HepG2 (cell line): ENCODE data around the gene CYTH1. TPM values are rescaled to one million over a fixed set of nuclear protein-coding genes. Genes with fewer than 3 reads are reported as not detected.

Source experiments
- ATAC-seq: fragments of 200-7000 bp; cut with Tn5 transposase; 3 replicates; pipeline ENCODE4 v1.9.1; 2020; ENCODE audit warnings: mild to moderate bottlenecking, moderate library complexity
- BruUV-seq: library from RNA; stranded (reverse); fragments of 400-500 nt; replicated peaks from 2 replicates; lab custom pipeline; 2021; lab: Mats Ljungman, UMichigan
- CTCF ChIA-PET: fragments of 300-600 bp; formaldehyde crosslinking; extraction: SDS; loops from one replicate; lab custom pipeline; 2021; ENCODE audit warnings: low total read pairs, inconsistent platforms, low intra/inter-chr PET ratio; lab: Yijun Ruan, JAX
- POLR2A ChIA-PET: fragments of 350-600 bp; sonication (Branson Sonifier 250); formaldehyde crosslinking; loops from one replicate; lab custom pipeline; 2020; ENCODE audit warnings: antibody characterized with exemption, inconsistent platforms; lab: Yijun Ruan, JAX
- DNase-seq: peaks from one replicate; pipeline ENCODE4 v3.0.0-alpha.2; 2015; ENCODE audit warnings: low spot score
- FAIRE-seq: peaks from 3 replicates; lab custom pipeline; 2011; peaks lifted over from hg19 to GRCh38; lab: Jason Lieb, UNC
- H2AFZ ChIP-seq: one replicate; pipeline ENCODE4 v1.6.1; 2011; ENCODE audit warnings: low read length, inconsistent platforms
- H3K27ac ChIP-seq: fragments of 300-600 bp; 3 replicates; pipeline ENCODE4 v1.8.0; 2011; ENCODE audit warnings: mixed run types, mild to moderate bottlenecking, mixed read lengths, low read length, inconsistent platforms; ENCODE audit not compliant: insufficient read depth; ENCODE audit errors: extremely low read length
- H3K27me3 ChIP-seq, 2 experiments: fragments of 200-600 bp in 1 of 2; 2 replicates in 1 of 2; 3 replicates in 1 of 2; pipeline versions ENCODE4 v1.6.0 to v1.8.0; 2011; ENCODE audit warnings: low read length in 2 of 2, mild to moderate bottlenecking in 2 of 2, moderate library complexity in 2 of 2, inconsistent platforms in 1 of 2; ENCODE audit not compliant: insufficient read depth in 2 of 2, control insufficient read depth in 1 of 2
- H3K36me3 ChIP-seq, 2 experiments: fragments of 200-600 bp in 1 of 2; replicated peaks in 1 of 2; 2 replicates in 1 of 2; 3 replicates in 1 of 2; pipeline versions ENCODE4 v1.5.1 to v1.8.0; 2011; ENCODE audit warnings: low read length in 2 of 2, inconsistent platforms in 1 of 2; ENCODE audit not compliant: insufficient read depth in 2 of 2, control insufficient read depth in 1 of 2
- H3K4me1 ChIP-seq: 2 replicates; pipeline ENCODE4 v1.5.1; 2012; ENCODE audit warnings: low read length, inconsistent platforms; ENCODE audit not compliant: insufficient read depth
- H3K4me2 ChIP-seq: 2 replicates; pipeline ENCODE4 v1.6.0; 2011; ENCODE audit warnings: low read depth, low read length, inconsistent platforms
- H3K4me3 ChIP-seq, 3 experiments: fragments of 200-600 bp in 1 of 3; sonication (generic), shearing (Covaris generic) in 1 of 3; replicated peaks in 1 of 3; 2 replicates each; pipeline ENCODE4 v1.5.1; 2011 to 2016; ENCODE audit warnings: low read length in 3 of 3, inconsistent platforms in 2 of 3, low read depth in 2 of 3, mild to moderate bottlenecking in 2 of 3, control low read depth in 1 of 3, mixed read lengths in 1 of 3; ENCODE audit not compliant: insufficient read depth in 1 of 3
- H3K79me2 ChIP-seq: one replicate; pipeline ENCODE4 v1.6.1; 2011; ENCODE audit warnings: low read length, inconsistent platforms; ENCODE audit not compliant: insufficient read depth
- H3K9ac ChIP-seq: 2 replicates; pipeline ENCODE4 v1.6.0; 2011; ENCODE audit warnings: mild to moderate bottlenecking, low read depth, low read length, inconsistent platforms; ENCODE audit not compliant: insufficient read depth
- H3K9me3 ChIP-seq: 2 replicates; pipeline ENCODE4 v1.5.1; 2012; ENCODE audit warnings: mild to moderate bottlenecking, low read length
- H4K20me1 ChIP-seq: 2 replicates; pipeline ENCODE4 v1.6.0; 2011; ENCODE audit warnings: inconsistent platforms, mild to moderate bottlenecking, low read length, moderate library complexity; ENCODE audit not compliant: insufficient read depth
- CBX1 ChIP-seq: IDR thresholded peaks from one replicate; pipeline ENCODE4 v1.6.1; 2016; ENCODE audit warnings: antibody characterized with exemption, low read depth
- EEA1 ChIP-seq: sonication (generic); formaldehyde crosslinking; IDR thresholded peaks from 2 replicates; pipeline ENCODE4 v1.5.1; 2020; ENCODE audit warnings: mild to moderate bottlenecking, missing genetic modification reagents, borderline replicate concordance
- ERF ChIP-seq: IDR thresholded peaks from 2 replicates; pipeline ENCODE4 v1.6.1; 2018; ENCODE audit warnings: missing biosample characterization, missing genetic modification reagents
- FOXJ3 ChIP-seq: sonication (generic); formaldehyde crosslinking; IDR thresholded peaks from 2 replicates; pipeline ENCODE4 v1.4.0; 2020; ENCODE audit warnings: missing genetic modification reagents, mild to moderate bottlenecking, borderline replicate concordance
- HNF1B ChIP-seq: sonication (generic); formaldehyde crosslinking; IDR thresholded peaks from 2 replicates; pipeline ENCODE4 v1.5.1; 2020; ENCODE audit warnings: mild to moderate bottlenecking, moderate library complexity, missing genetic modification reagents
- HNRNPUL1 ChIP-seq: fragments of 200-400 bp; formaldehyde crosslinking; IDR thresholded peaks from 2 replicates; pipeline ENCODE4 v1.6.1; 2017; ENCODE audit warnings: low read depth, mild to moderate bottlenecking, low read length, moderate library complexity
- NKX3-1 ChIP-seq: sonication (generic); formaldehyde crosslinking; IDR thresholded peaks from 2 replicates; pipeline ENCODE4 v1.5.0; 2020; ENCODE audit warnings: missing genetic modification reagents
- PHF5A ChIP-seq: IDR thresholded peaks from one replicate; pipeline ENCODE4 v1.6.1; 2018; ENCODE audit warnings: low read depth, missing genetic modification reagents; ENCODE audit not compliant: unreplicated experiment
- SIX4 ChIP-seq: sonication (generic); formaldehyde crosslinking; IDR thresholded peaks from 2 replicates; pipeline ENCODE4 v1.4.0; 2020; ENCODE audit warnings: missing genetic modification reagents
- TBL1XR1 ChIP-seq: fragments of 150-350 bp; IDR thresholded peaks from 2 replicates; pipeline ENCODE4 v1.6.1; 2014; ENCODE audit warnings: borderline replicate concordance, low read length; ENCODE audit not compliant: partially characterized antibody
- ZBTB10 ChIP-seq: sonication (generic); formaldehyde crosslinking; IDR thresholded peaks from 2 replicates; pipeline ENCODE4 v1.4.0; 2020; ENCODE audit warnings: missing genetic modification reagents, borderline replicate concordance
- ZNF205 ChIP-seq: IDR thresholded peaks from 2 replicates; pipeline ENCODE4 v1.6.1; 2018; ENCODE audit warnings: missing biosample characterization, missing genetic modification reagents
- ZNF510 ChIP-seq: sonication (generic); formaldehyde crosslinking; IDR thresholded peaks from 2 replicates; pipeline ENCODE4 v1.4.0; 2020; ENCODE audit warnings: low read depth, mild to moderate bottlenecking, missing genetic modification reagents
- ZNF543 ChIP-seq: sonication (generic); formaldehyde crosslinking; IDR thresholded peaks from 2 replicates; pipeline ENCODE4 v1.4.0; 2020; ENCODE audit warnings: mild to moderate bottlenecking, missing genetic modification reagents
- ZNF569 ChIP-seq: sonication (generic); formaldehyde crosslinking; IDR thresholded peaks from 2 replicates; pipeline ENCODE4 v1.5.0; 2020; ENCODE audit warnings: mild to moderate bottlenecking, missing genetic modification reagents, moderate library complexity, borderline replicate concordance
- ZNF687 ChIP-seq: sonication (generic); formaldehyde crosslinking; IDR thresholded peaks from 2 replicates; pipeline ENCODE4 v1.5.1; 2020; ENCODE audit warnings: mild to moderate bottlenecking, missing genetic modification reagents, moderate library complexity
- WGBS: methylation state at CpG from one replicate; pipeline ENCODE4 v1.1.6; 2017; ENCODE audit warnings: low lambda C conversion rate; 5-methylcytosine and 5-hydroxymethylcytosine counted together
- in situ Hi-C: cut with HindIII; loops from 2 replicates; pipeline ENCODE4 v1.10.0; 2017; ENCODE audit warnings: low pct_unique_long_range_greater_than_20kb; ENCODE audit not compliant: extremely low pct_ligation_motif_present
- intact Hi-C: fragments of 100-400 bp; cut with micrococcal nuclease; formaldehyde crosslinking; loops from one replicate; pipeline ENCODE4 v1.10.0; 2022; ENCODE audit not compliant: unreplicated experiment
- polyA plus RNA-seq, 8 experiments: library from polyadenylated mRNA; depleted of rRNA in 3 of 8; stranded (reverse) in 7 of 8; unstranded in 1 of 8; fragments of >200 nt; fragmentation: Illumina TruSeq in 4 of 8; extraction: Trizol in 4 of 8; gene quantifications; 2 replicates each; pipeline versions ENCODE4 v1.2.1 to v1.2.3, GENCODE V29; 2011 to 2016; ENCODE audit warnings: low read depth in 4 of 8, missing spikeins in 1 of 8, mixed read lengths in 1 of 8; ENCODE audit not compliant: insufficient read depth in 1 of 8
- total RNA-seq, 5 experiments: library from RNA; depleted of rRNA; stranded (reverse); fragments of >200 nt; fragmentation: Illumina TruSeq; extraction: Trizol; gene quantifications; 2 replicates each; pipeline ENCODE4 v1.2.3, GENCODE V29; 2016; ENCODE audit warnings: low read depth in 1 of 5

The CYTH1 gene
- total and polyA plus RNA-seq, 2 of the 13 experiments (the other 11 are each of a cell fraction or from before 2014, with no cell fraction given), result 20.1 to 48.9 TPM

DNA sequence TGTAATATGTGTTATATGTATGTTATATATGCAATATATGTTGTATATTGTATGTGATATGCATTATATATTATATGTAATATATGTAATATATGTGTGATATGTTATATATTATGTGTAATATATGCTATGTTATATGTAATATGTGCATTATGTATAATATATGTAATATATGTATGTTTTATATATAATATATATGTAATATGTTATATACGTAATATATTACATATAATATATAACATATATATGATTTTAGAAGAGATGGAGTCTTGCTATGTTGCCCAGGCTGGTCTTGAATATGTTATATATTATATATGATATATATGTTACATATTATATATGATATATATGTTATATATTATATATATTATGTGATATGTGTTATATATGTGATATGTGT, 139.4 kb downstream of the CYTH1 start:
- POLR2A ChIA-PET, result no interaction called here
- no peak for FAIRE-seq

More for the DNA sequence above, 139.4 kb downstream of the CYTH1 start:
- no peaks in the 10 kb centered on the region for H3K79me2 ChIP-seq
- H3K4me3 ChIP-seq, result no peak overlapping the region
- no TSS peak for BruUV-seq
- no peaks in the 10 kb centered on the region; a peak in 1 of 5 replicates for H3K27me3 ChIP-seq
- H3K9ac ChIP-seq, result no peak overlapping the region
- no peaks in the 10 kb centered on the region for H3K9me3 ChIP-seq
- H3K27ac ChIP-seq, result no peak overlapping the region
- H3K4me2 ChIP-seq, result no peak overlapping the region
- no peak overlapping the region for H2AFZ ChIP-seq
- WGBS, result 85% methylated on average over 1 of the region's 1 CpG
- ATAC-seq (no peak), DNase-seq (no peak)
- no peaks in the 10 kb centered on the region for H4K20me1 ChIP-seq
- no peak for TF ChIP-seq HNF1B (CRISPR knock-in tag)
- TF ChIP-seq HNRNPUL1, result no peak
- TF ChIP-seq ZBTB10, result no peak
- no peak for TF ChIP-seq CBX1
- no peak for TF ChIP-seq EEA1 (CRISPR knock-in tag)
- no peak for TF ChIP-seq ERF (CRISPR knock-in tag)
- no peak for TF ChIP-seq ZNF569 (CRISPR knock-in tag)
- no peak for TF ChIP-seq NKX3-1 (CRISPR knock-in tag)
- no peak for TF ChIP-seq FOXJ3
- no peak for TF ChIP-seq ZNF205 (CRISPR knock-in tag)
- TF ChIP-seq SIX4 (CRISPR knock-in tag), result no peak
- no peak for TF ChIP-seq TBL1XR1
- TF ChIP-seq PHF5A (CRISPR knock-in tag), result no peak
- TF ChIP-seq ZNF687, result no peak
- TF ChIP-seq ZNF510 (CRISPR knock-in tag), result no peak
- TF ChIP-seq ZNF543 (CRISPR knock-in tag), result no peak
- H3K36me3 ChIP-seq, result no peaks in the 10 kb centered on the region
- intact Hi-C loops (no loop called here), in situ Hi-C loops (no loop called here)
- CTCF ChIA-PET, result no interaction called here
- peaks cover 58% of the 10 kb centered on the region for H3K4me1 ChIP-seq
